Measurements from ENCODE around the gene CKAP2.
"Not testable (repeated sequence)": the region's sequence is repeated elsewhere in the genome, so short reads cannot be mapped to it uniquely, and the experiment has no call there.

CKAP2 gene

GRCh38 chr13:52454820-52455676 lies at the start of gene CKAP2:
TSS of gene CKAP2 (plus strand) at chr13:52455478. CDS start at chr13:52455557, 79 bp downstream.
- DNase-seq (ENCODE audit: low read depth, low spot score), result peak; percentile 82
- peak within 1 kb of the TSS; percentile 47 for H3K4me3 ChIP-seq (ENCODE audit: insufficient read length, low read depth)
- no peak for TF ChIP-seq ZNF274 (IDR thresholded peaks at IDR 0.05; ENCODE audit: low read depth, low read length)
- TF ChIP-seq SUZ12 (IDR thresholded peaks at IDR 0.05; ENCODE audit: extremely low read depth, insufficient read depth, insufficient read length), result no peak
- no peaks in the 10 kb centered on the region for H3K4me1 ChIP-seq (ENCODE audit: insufficient read depth, insufficient read length)
- H3K9me3 ChIP-seq (ENCODE audit: insufficient read depth, low read length), result no peaks in the 10 kb centered on the region
- H3K36me3 ChIP-seq (ENCODE audit: insufficient read depth, insufficient read length, low read length), result peaks cover 6% of the 10 kb centered on the region
- no peaks in the 10 kb centered on the region for H3K27me3 ChIP-seq (ENCODE audit: insufficient read depth, insufficient read length)
- H3K9ac ChIP-seq (ENCODE audit: insufficient read length, low read depth), result peak within 1 kb of the TSS; percentile 81

- Histone ChIP-seq H3K4me3 (ENCODE audit: insufficient read length, low read depth) (peak within 1 kb of the TSS; percentile 28), H3K9ac (ENCODE audit: insufficient read length, low read depth) (peak within 1 kb of the TSS; percentile 32), H3K4me1 (ENCODE audit: insufficient read depth, insufficient read length) (no peaks in the 10 kb centered on the region), H3K27me3 (ENCODE audit: insufficient read depth, insufficient read length) (peaks cover 20% of the 10 kb centered on the region), H3K9me3 (ENCODE audit: insufficient read depth, low read length) (no peaks in the 10 kb centered on the region), H3K36me3 (ENCODE audit: insufficient read depth, insufficient read length, low read length) (no peaks in the 10 kb centered on the region)
- TF ChIP-seq ZNF274 (IDR thresholded peaks at IDR 0.05; ENCODE audit: low read depth, low read length) (no peak), YY1 (IDR thresholded peaks at IDR 0.05; ENCODE audit: insufficient read depth, insufficient read length) (no peak), SUZ12 (IDR thresholded peaks at IDR 0.05; ENCODE audit: extremely low read depth, insufficient read depth, insufficient read length) (no peak)
- no peak for DNase-seq (ENCODE audit: low read depth, low spot score)
These were observed 49.3 kb upstream of the CKAP2 start, which contains the start of gene THSD1 for GRCh38 chr13:52405767-52406494. TSS of gene THSD1 (minus strand) at chr13:52406172. CDS start at chr13:52402600, 3,572 bp downstream.

- peaks cover 20% of the 10 kb centered on the region for H3K27me3 ChIP-seq (ENCODE audit: insufficient read depth, insufficient read length)
- H3K9ac ChIP-seq (ENCODE audit: insufficient read length, low read depth), result no peak overlapping the region
- H3K4me1 ChIP-seq (ENCODE audit: insufficient read depth, insufficient read length), result no peaks in the 10 kb centered on the region
- no peak overlapping the region for H3K4me3 ChIP-seq (ENCODE audit: insufficient read length, low read depth)
- no peaks in the 10 kb centered on the region for H3K36me3 ChIP-seq (ENCODE audit: insufficient read depth, insufficient read length, low read length)
- H3K9me3 ChIP-seq (ENCODE audit: insufficient read depth, low read length), result no peaks in the 10 kb centered on the region
- no peak for DNase-seq (ENCODE audit: low read depth, low spot score)
- TF ChIP-seq SUZ12 (IDR thresholded peaks at IDR 0.05; ENCODE audit: extremely low read depth, insufficient read depth, insufficient read length), result no peak
- TF ChIP-seq ZNF274 (IDR thresholded peaks at IDR 0.05; ENCODE audit: low read depth, low read length), result no peak
- no peak for TF ChIP-seq YY1 (IDR thresholded peaks at IDR 0.05; ENCODE audit: insufficient read depth, insufficient read length)
These were observed 48.6 kb upstream of the CKAP2 start for GRCh38 chr13:52406629-52407028.

GRCh38 chr13:52407436-52407835 lies 47.8 kb upstream of the CKAP2 start:
- not testable (repeated sequence) for H3K9ac ChIP-seq (ENCODE audit: insufficient read length, low read depth)

GRCh38 chr13:52408071-52408658 lies 47.1 kb upstream of the CKAP2 start:
- H3K4me1 ChIP-seq (ENCODE audit: insufficient read depth, insufficient read length); H3K9ac ChIP-seq (ENCODE audit: insufficient read length, low read depth); H3K9me3 ChIP-seq (ENCODE audit: insufficient read depth, low read length); H3K36me3 ChIP-seq (ENCODE audit: insufficient read depth, insufficient read length, low read length); DNase-seq (ENCODE audit: low read depth, low spot score); H3K4me3 ChIP-seq (ENCODE audit: insufficient read length, low read depth): not testable (repeated sequence)
- H3K27me3 ChIP-seq (ENCODE audit: insufficient read depth, insufficient read length), result peaks cover 20% of the 10 kb centered on the region

More at GRCh38 chr13:52407436-52407835, 47.8 kb upstream of the CKAP2 start:
- H3K4me3 ChIP-seq (ENCODE audit: insufficient read length, low read depth); H3K36me3 ChIP-seq (ENCODE audit: insufficient read depth, insufficient read length, low read length); DNase-seq (ENCODE audit: low read depth, low spot score); H3K4me1 ChIP-seq (ENCODE audit: insufficient read depth, insufficient read length); H3K9me3 ChIP-seq (ENCODE audit: insufficient read depth, low read length): not testable (repeated sequence)
- H3K27me3 ChIP-seq (ENCODE audit: insufficient read depth, insufficient read length), result peaks cover 20% of the 10 kb centered on the region

- Histone ChIP-seq H3K4me1 (ENCODE audit: insufficient read depth, insufficient read length) (no peaks in the 10 kb centered on the region), H3K36me3 (ENCODE audit: insufficient read depth, insufficient read length, low read length) (peaks cover 8% of the 10 kb centered on the region), H3K9ac (ENCODE audit: insufficient read length, low read depth) (no peak overlapping the region), H3K9me3 (ENCODE audit: insufficient read depth, low read length) (no peaks in the 10 kb centered on the region), H3K4me3 (ENCODE audit: insufficient read length, low read depth) (no peak overlapping the region), H3K27me3 (ENCODE audit: insufficient read depth, insufficient read length) (no peaks in the 10 kb centered on the region)
- TF ChIP-seq SUZ12 (IDR thresholded peaks at IDR 0.05; ENCODE audit: extremely low read depth, insufficient read depth, insufficient read length) (no peak), YY1 (IDR thresholded peaks at IDR 0.05; ENCODE audit: insufficient read depth, insufficient read length) (no peak), ZNF274 (IDR thresholded peaks at IDR 0.05; ENCODE audit: low read depth, low read length) (no peak)
- no peak for DNase-seq (ENCODE audit: low read depth, low spot score)
These were observed 43.6 kb upstream of the CKAP2 start for GRCh38 chr13:52411629-52412028.

GRCh38 chr13:52412128-52412527 lies 43.1 kb upstream of the CKAP2 start:
- no peaks in the 10 kb centered on the region for H3K4me1 ChIP-seq (ENCODE audit: insufficient read depth, insufficient read length)
- H3K36me3 ChIP-seq (ENCODE audit: insufficient read depth, insufficient read length, low read length), result peaks cover 8% of the 10 kb centered on the region
- DNase-seq (ENCODE audit: low read depth, low spot score), result no peak

More at GRCh38 chr13:52412128-52412527, 43.1 kb upstream of the CKAP2 start:
- H3K9ac ChIP-seq (ENCODE audit: insufficient read length, low read depth), result no peak overlapping the region
- H3K9me3 ChIP-seq (ENCODE audit: insufficient read depth, low read length), result no peaks in the 10 kb centered on the region
- no peaks in the 10 kb centered on the region for H3K27me3 ChIP-seq (ENCODE audit: insufficient read depth, insufficient read length)
- no peak overlapping the region for H3K4me3 ChIP-seq (ENCODE audit: insufficient read length, low read depth)
- no peak for TF ChIP-seq YY1 (IDR thresholded peaks at IDR 0.05; ENCODE audit: insufficient read depth, insufficient read length)
- no peak for TF ChIP-seq SUZ12 (IDR thresholded peaks at IDR 0.05; ENCODE audit: extremely low read depth, insufficient read depth, insufficient read length)
- no peak for TF ChIP-seq ZNF274 (IDR thresholded peaks at IDR 0.05; ENCODE audit: low read depth, low read length)
